H1 (cell line): Measurements from ENCODE around the gene HEPACAM.

Experiments used
- BRCA1 ChIP-seq: IDR thresholded peaks from 2 replicates; pipeline ENCODE4 v1.6.1; 2012; ENCODE audit warnings: low read depth, low read length, improper control_type of control experiment
- CHD7 ChIP-seq: fragments of 300-600 bp; sonication (generic); IDR thresholded peaks from 2 replicates; pipeline ENCODE4 v1.7.1; 2012; ENCODE audit warnings: low read length, moderate library complexity, mild to moderate bottlenecking, inconsistent platforms; ENCODE audit not compliant: insufficient replicate concordance
- CTCF ChIP-seq, 3 experiments: IDR thresholded peaks; 1 replicate in 2 of 3; 2 replicates in 1 of 3; pipeline versions ENCODE4 v1.5.1 to v1.6.1; 2011; ENCODE audit warnings: low read length in 3 of 3, mild to moderate bottlenecking in 3 of 3, inconsistent platforms in 2 of 3, low read depth in 1 of 3, moderate library complexity in 1 of 3; ENCODE audit not compliant: insufficient read depth in 1 of 3; ENCODE audit errors: control extremely low read depth in 1 of 3
- EGR1 ChIP-seq: IDR thresholded peaks from 2 replicates; pipeline ENCODE4 v1.6.1; 2011; ENCODE audit warnings: low read depth, low read length, borderline replicate concordance
- EZH2 ChIP-seq: fragments of 200-600 bp; sonication (generic); IDR thresholded peaks from 2 replicates; pipeline ENCODE4 v1.7.1; 2012; ENCODE audit warnings: low read depth, mild to moderate bottlenecking, moderate library complexity, low read length, inconsistent platforms; ENCODE audit not compliant: severe bottlenecking
- JUND ChIP-seq: IDR thresholded peaks from 2 replicates; pipeline ENCODE4 v1.6.1; 2011; ENCODE audit warnings: mild to moderate bottlenecking, improper control_type of control experiment, low read length
- KDM1A ChIP-seq: fragments of 200-600, 300-600 bp; sonication (generic); IDR thresholded peaks from 2 replicates; pipeline ENCODE4 v1.7.1; 2016; ENCODE audit warnings: mild to moderate bottlenecking, low read length, borderline replicate concordance
- POLR2A ChIP-seq, 2 experiments: IDR thresholded peaks; 1 replicate in 1 of 2; 2 replicates in 1 of 2; pipeline ENCODE4 v1.6.1; 2011; ENCODE audit warnings: low read depth in 2 of 2, low read length in 2 of 2, mild to moderate bottlenecking in 2 of 2; ENCODE audit errors: control extremely low read depth in 1 of 2
- POLR2AphosphoS5 ChIP-seq: IDR thresholded peaks from 2 replicates; pipeline ENCODE4 v1.6.1; 2011; ENCODE audit warnings: low read depth, low read length
- RFX5 ChIP-seq: IDR thresholded peaks from 2 replicates; pipeline ENCODE4 v1.6.1; 2011; ENCODE audit warnings: low read depth, low read length, improper control_type of control experiment, borderline replicate concordance
- TBP ChIP-seq: IDR thresholded peaks from 2 replicates; pipeline ENCODE4 v1.6.1; 2011; ENCODE audit warnings: low read depth, low read length, improper control_type of control experiment
- USF2 ChIP-seq: IDR thresholded peaks from 2 replicates; pipeline ENCODE4 v1.6.1; 2011; ENCODE audit warnings: low read length, improper control_type of control experiment

- TF ChIP-seq CTCF (IDR thresholded peaks at IDR 0.05; ENCODE audit: control extremely low read depth in 1 of 3, insufficient read depth in 1 of 3, low read depth in 1 of 3, low read length in 3 of 3) (no peak), EGR1 (no peak), POLR2A (IDR thresholded peaks at IDR 0.05; ENCODE audit: control extremely low read depth in 1 of 2, low read depth in 2 of 2, low read length in 2 of 2) (no peak), USF2 (no peak), TBP (no peak), EZH2 (no peak), JUND (no peak), CHD7 (no peak), BRCA1 (no peak), POLR2AphosphoS5 (no peak), KDM1A (no peak), RFX5 (no peak)
Measured at GRCh38 chr11:124874571-124875255, 61.1 kb downstream of the HEPACAM start.
